Muscle layer of colon (tissue), 2 donors: Measurements from ENCODE around the gene TXK.

Experiments used
- H3K27ac ChIP-seq: one replicate; pipeline ENCODE4 v1.7.0; 2013; ENCODE audit warnings: low read depth, mild to moderate bottlenecking, low read length, moderate library complexity
- H3K27me3 ChIP-seq, 2 donors: one replicate each; pipeline ENCODE4 v1.7.0; 2013; ENCODE audit warnings: low read length in 2 of 2, mild to moderate bottlenecking in 2 of 2; ENCODE audit not compliant: insufficient read depth in 2 of 2, control insufficient read depth in 1 of 2
- H3K36me3 ChIP-seq: one replicate; pipeline ENCODE4 v1.7.0; 2013; ENCODE audit warnings: mild to moderate bottlenecking, low read length; ENCODE audit not compliant: insufficient read depth
- H3K4me1 ChIP-seq: one replicate; pipeline ENCODE4 v1.7.0; 2013; ENCODE audit warnings: mild to moderate bottlenecking, low read length; ENCODE audit not compliant: insufficient read depth
- H3K4me3 ChIP-seq, 2 donors: one replicate each; pipeline ENCODE4 v1.7.0; 2013; ENCODE audit warnings: low read length in 2 of 2, low read depth in 1 of 2, mild to moderate bottlenecking in 1 of 2, moderate library complexity in 1 of 2
- H3K9ac ChIP-seq: one replicate; pipeline ENCODE4 v1.7.0; 2013; ENCODE audit warnings: low read length
- H3K9me3 ChIP-seq: one replicate; pipeline ENCODE4 v1.7.0; 2013; ENCODE audit warnings: mild to moderate bottlenecking, low read length
- donor health status: abdominal sarcoma.
- donor health status: Adenocarcinoma of cecum.

TXK gene

DNA sequence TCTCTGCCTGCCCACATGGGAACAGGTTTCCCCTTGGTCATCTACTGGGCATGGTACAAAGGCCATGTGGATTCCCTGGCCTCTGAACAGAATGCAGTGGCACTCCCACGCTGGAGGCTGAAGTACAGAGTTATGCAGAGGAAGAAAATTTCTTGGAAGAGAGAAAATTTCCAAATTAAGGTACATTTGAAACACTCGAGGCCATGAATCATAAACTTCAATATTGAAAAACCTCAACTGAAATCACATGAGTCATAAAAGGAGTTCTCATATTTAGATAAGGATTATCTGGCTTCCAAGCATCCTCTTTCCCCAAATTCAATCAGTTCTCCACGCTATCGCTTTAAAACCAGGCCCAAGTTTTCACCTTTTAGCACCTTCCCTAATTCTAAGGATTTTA lies 28.1 kb upstream of the TXK start:
- Histone ChIP-seq H3K9me3 (no peaks in the 10 kb centered on the region), H3K27me3 (no peaks in the 10 kb centered on the region), H3K36me3 (no peaks in the 10 kb centered on the region), H3K27ac (no peak overlapping the region), H3K9ac (no peak overlapping the region), H3K4me3 (no peak overlapping the region), H3K4me1 (no peaks in the 10 kb centered on the region)

DNA sequence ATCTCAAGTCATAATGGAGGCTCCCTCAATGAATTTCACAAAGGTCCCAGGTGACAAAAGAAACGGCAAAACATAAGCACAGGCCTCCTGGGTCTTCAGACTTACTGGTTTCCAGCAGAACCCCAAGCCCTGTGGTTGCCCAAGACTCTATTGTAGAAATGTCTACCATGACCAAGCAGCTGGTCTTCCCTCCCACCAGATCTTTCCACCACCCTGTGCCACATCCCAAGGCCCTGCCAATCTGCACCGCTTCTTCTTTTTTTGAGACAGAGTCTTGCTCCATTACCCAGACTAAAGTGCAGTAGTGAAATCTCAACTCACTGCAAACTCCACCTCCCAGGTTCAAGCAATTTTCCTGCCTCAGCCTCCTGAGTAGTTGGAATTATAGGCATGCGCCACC lies 23.2 kb upstream of the TXK start:
- Histone ChIP-seq H3K27me3 (no peaks in the 10 kb centered on the region), H3K36me3 (no peaks in the 10 kb centered on the region), H3K9me3 (no peaks in the 10 kb centered on the region), H3K27ac (no peak overlapping the region), H3K4me1 (no peaks in the 10 kb centered on the region), H3K4me3 (no peak overlapping the region), H3K9ac (no peak overlapping the region)

DNA sequence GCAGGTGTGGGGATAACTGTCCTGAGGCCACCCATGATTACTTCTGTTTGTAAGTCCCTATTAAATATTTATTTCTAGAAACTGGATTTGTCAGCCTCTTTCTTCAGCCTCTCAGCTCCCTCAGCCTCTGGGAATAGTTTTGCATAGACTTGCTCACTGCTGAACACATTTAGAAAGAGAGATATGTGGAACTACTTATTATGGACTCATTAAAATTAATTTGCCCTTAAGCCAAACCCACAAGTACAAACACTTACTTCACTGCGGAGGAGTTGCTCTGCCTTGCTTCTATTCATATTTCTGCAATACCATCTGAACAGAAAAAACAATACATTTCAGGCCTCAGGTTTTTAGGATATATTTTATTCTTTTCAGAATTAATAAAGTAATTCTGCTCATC lies 22.4 kb upstream of the TXK start:
- H3K36me3 ChIP-seq, result no peaks in the 10 kb centered on the region
- H3K27ac ChIP-seq, result no peak overlapping the region
- no peak overlapping the region for H3K4me3 ChIP-seq
- H3K27me3 ChIP-seq, result no peaks in the 10 kb centered on the region
- H3K9me3 ChIP-seq, result no peaks in the 10 kb centered on the region
- H3K9ac ChIP-seq, result no peak overlapping the region
- H3K4me1 ChIP-seq, result no peaks in the 10 kb centered on the region

DNA sequence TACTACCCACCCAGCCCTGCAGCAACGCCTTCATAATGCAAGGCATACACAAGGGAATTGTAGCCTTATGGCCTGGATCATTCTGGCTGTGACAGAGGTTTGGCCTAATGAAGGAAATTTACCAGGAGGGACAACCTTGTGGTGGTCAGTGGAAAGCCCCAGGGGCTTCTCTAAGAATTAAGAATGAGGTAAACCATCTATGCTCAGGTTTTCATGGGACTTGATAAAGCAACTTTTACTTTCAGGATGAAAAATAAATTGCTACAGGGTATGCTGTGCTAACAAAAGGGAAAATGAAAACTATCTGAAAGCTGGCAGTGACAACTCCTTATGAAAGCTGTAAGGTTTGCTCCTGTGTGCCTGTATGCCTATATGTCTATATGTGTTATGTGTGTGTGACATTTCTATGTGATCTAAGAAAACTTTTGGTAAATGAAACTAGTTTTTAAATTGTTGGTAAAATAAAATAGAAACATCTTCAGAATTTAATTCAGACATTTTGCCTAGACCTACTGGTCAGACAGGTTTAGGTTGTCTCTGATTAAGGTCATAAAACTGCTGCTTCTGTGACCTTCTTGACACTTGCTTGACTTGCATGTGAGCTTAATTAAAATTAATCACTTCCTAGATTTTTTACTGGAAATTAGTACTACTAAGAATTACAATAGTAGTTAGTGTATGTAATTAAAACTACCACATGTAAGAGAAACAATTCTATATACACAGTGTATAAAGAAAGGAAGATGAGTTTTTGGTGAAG lies 19.9 kb upstream of the TXK start:
- H3K27ac ChIP-seq, result no peak overlapping the region
- H3K9ac ChIP-seq, result no peak overlapping the region
- no peaks in the 10 kb centered on the region for H3K4me1 ChIP-seq
- no peak overlapping the region for H3K4me3 ChIP-seq
- no peaks in the 10 kb centered on the region for H3K36me3 ChIP-seq
- H3K9me3 ChIP-seq, result no peaks in the 10 kb centered on the region
- no peaks in the 10 kb centered on the region for H3K27me3 ChIP-seq

DNA sequence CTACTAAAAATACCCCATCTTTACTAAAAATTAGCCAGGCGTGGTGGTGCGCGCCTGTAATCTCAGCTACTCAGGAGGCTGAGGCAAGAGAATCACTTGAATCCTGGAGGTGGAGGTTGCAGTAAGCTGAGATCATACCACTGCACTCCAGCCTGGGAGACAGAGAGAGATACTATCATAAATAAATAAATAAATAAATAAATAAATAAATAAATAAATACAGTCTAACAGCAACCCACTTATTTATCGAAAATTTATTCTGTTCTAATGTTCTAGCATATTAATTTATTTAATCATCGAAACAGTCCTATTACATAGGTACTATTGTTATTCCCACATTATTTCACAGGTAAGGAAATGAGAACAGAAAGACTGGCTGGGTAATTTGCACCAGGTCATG lies 18.2 kb upstream of the TXK start:
- Histone ChIP-seq H3K4me3 (no peak overlapping the region), H3K9me3 (no peaks in the 10 kb centered on the region), H3K36me3 (no peaks in the 10 kb centered on the region), H3K9ac (no peak overlapping the region), H3K4me1 (no peaks in the 10 kb centered on the region), H3K27me3 (no peaks in the 10 kb centered on the region), H3K27ac (no peak overlapping the region)

DNA sequence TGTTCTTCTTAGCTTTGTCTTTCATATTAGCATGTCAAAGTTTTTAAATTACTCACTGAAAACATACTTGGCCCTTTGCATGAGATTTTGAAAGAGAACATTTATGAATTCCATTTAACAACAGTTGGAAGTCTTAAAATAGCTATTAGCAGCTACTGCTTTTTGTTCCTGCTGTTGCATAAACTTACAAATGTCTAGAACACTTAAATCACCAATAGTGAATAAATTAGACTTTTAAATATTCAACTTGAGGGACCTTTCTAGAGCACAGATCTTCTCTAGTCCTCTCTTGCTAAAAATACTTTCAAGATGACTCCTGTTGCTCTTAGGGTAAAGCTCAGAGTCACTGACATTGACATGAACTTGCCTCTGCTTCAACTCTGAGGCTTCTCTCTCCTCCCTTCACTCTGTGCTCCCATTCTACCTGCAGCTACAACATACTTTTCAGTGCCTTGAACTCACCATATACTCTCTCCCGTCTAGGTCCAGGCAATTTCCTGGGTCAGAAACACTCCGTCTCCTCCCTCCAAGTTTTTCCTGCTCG lies 15.8 kb upstream of the TXK start:
- Histone ChIP-seq H3K27ac (no peak overlapping the region), H3K9me3 (no peaks in the 10 kb centered on the region), H3K9ac (no peak overlapping the region)

DNA sequence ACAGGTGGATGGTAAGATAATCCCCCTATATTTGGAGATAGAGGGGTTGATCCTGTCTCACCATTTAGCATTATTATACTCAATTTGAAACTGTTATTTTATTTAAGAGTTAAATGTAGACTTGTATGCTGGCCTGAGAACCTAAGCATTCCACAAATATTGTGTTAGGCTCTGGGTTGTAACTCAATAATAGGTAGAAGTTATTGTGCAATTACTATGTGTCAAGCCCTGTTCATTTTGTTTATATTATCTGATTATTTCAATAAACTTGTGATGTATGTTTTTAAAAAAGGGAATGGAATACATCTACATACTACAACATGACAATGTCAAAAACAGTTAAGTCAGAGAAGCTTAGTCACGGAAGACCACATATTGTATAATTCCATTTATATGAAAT lies 13.6 kb upstream of the TXK start:
- Histone ChIP-seq H3K27ac (no peak overlapping the region), H3K9ac (no peak overlapping the region), H3K9me3 (no peaks in the 10 kb centered on the region), H3K4me3 (no peak overlapping the region), H3K36me3 (no peaks in the 10 kb centered on the region), H3K4me1 (no peaks in the 10 kb centered on the region), H3K27me3 (no peaks in the 10 kb centered on the region)

More for the DNA sequence above, 15.8 kb upstream of the TXK start:
- H3K4me3 ChIP-seq, result no peak overlapping the region
- H3K4me1 ChIP-seq, result no peaks in the 10 kb centered on the region
- no peaks in the 10 kb centered on the region for H3K27me3 ChIP-seq
- no peaks in the 10 kb centered on the region for H3K36me3 ChIP-seq

DNA sequence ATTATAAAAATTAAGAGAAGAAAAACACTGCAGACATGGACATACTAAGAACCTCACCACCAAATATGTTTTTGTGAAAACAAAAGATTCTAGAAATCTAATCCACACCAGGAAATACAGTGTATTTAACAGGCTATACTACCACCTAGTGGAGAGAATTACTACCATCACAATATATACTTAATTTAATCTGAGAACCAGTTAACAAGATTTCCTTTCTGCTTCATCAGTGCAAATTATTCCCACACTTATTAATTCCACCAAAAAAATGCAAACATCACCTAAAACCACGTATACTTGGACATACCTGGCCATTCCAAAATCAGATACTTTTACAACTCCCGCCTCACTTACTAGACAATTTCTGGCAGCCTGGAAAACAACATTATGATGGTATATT lies 7.0 kb upstream of the TXK start:
- H3K27me3 ChIP-seq, result no peaks in the 10 kb centered on the region
- H3K27ac ChIP-seq, result no peak overlapping the region
- H3K9me3 ChIP-seq, result no peaks in the 10 kb centered on the region
- H3K4me3 ChIP-seq, result no peak overlapping the region
- H3K4me1 ChIP-seq, result no peaks in the 10 kb centered on the region
- no peaks in the 10 kb centered on the region for H3K36me3 ChIP-seq
- H3K9ac ChIP-seq, result no peak overlapping the region

DNA sequence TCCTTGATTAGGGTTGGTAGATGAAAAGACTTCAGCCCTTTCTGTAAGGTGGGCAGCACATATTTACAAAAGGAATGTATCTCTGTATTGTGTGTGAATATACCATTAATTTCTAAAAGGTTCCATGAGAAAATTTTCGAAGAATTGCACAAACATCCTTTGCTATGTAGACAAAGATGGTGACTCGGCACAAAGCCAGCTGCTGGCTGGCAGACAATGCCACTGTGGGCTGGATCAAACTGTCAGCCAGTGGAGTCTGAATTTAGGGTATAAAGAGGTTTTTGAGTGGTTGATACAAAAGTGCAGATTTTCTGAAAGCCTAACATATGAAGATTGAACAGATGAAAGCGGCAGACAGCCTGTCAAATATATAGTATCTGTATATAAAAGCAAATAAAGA lies 5.6 kb upstream of the TXK start:
- no peaks in the 10 kb centered on the region for H3K9me3 ChIP-seq
- no peaks in the 10 kb centered on the region for H3K36me3 ChIP-seq
- H3K4me1 ChIP-seq, result no peaks in the 10 kb centered on the region
- no peak overlapping the region for H3K4me3 ChIP-seq
- no peaks in the 10 kb centered on the region for H3K27me3 ChIP-seq
- no peak overlapping the region for H3K9ac ChIP-seq
- no peak overlapping the region for H3K27ac ChIP-seq

DNA sequence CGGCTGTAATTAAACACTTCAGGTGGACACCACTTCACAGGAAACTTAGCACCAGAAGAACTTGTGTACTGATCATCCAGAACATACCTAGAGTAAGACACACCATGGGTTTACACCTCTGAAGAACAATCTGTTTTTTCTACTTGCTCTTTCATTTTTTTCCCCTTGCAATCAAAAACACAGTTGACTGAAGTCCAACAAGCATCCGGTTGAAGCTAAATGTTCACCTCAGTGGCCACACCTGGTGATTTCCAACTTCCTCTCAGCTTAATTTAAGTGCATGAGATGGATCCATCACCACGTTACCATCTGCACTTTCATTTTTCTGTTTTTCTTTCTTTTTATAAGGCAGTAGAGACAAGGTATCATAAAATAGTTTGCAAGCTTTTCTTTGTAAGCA lies 4.9 kb upstream of the TXK start:
- Histone ChIP-seq H3K4me1 (no peaks in the 10 kb centered on the region), H3K4me3 (no peak overlapping the region), H3K27ac (no peak overlapping the region), H3K9ac (no peak overlapping the region), H3K9me3 (no peaks in the 10 kb centered on the region), H3K27me3 (no peaks in the 10 kb centered on the region), H3K36me3 (no peaks in the 10 kb centered on the region)

DNA sequence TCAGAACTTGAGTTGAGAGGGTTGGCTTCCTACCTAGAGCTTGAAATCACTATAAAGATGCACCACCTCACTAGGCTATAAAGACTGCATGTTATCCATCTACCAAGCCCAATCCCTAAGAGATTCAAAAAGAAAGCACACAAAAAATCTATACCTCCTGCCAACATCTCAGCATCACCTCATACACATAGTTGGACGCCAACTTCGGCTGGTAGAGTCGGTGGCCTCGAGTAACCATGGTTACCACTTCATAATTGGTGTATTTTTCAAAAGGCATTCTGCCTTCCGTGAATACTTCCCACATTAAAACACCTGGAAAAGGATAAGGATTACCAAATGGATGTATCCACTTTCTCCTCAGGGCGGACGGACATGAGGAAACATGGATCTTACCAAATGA lies 4.5 kb upstream of the TXK start:
- H3K27me3 ChIP-seq, result no peaks in the 10 kb centered on the region
- H3K4me3 ChIP-seq, result no peak overlapping the region
- H3K9ac ChIP-seq, result no peak overlapping the region
- no peaks in the 10 kb centered on the region for H3K36me3 ChIP-seq
- H3K9me3 ChIP-seq, result no peaks in the 10 kb centered on the region
- H3K27ac ChIP-seq, result no peak overlapping the region
- no peaks in the 10 kb centered on the region for H3K4me1 ChIP-seq

DNA sequence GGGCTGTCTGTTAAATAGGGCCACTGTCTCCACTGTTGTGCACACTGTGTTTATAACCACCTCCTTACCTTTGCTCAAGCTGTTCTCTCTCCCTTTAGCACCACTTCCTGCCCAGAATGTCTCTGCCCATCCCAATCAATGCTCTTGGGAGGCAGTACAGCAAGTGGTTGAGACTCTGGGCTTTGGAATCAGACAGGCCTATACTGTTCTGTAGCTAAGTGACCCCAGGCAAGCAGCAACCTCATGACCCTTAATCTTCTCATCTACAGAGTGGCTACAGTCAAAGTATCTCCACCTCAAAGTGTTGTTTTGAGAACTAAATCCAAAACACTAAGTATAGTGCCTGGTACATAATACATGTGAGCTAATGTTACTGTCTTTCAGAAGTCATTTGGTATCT lies 3.8 kb upstream of the TXK start:
- Histone ChIP-seq H3K9ac (no peak overlapping the region), H3K27me3 (no peaks in the 10 kb centered on the region), H3K9me3 (no peaks in the 10 kb centered on the region), H3K36me3 (no peaks in the 10 kb centered on the region), H3K4me3 (no peak overlapping the region), H3K4me1 (no peaks in the 10 kb centered on the region), H3K27ac (no peak overlapping the region)
